T-helper 9 cell (primary cell): ENCODE results near the gene EN2.

Experiments
- DNase-seq: peaks from one replicate; pipeline ENCODE4 v3.0.0-alpha.2; 2020

The EN2 gene

DNA sequence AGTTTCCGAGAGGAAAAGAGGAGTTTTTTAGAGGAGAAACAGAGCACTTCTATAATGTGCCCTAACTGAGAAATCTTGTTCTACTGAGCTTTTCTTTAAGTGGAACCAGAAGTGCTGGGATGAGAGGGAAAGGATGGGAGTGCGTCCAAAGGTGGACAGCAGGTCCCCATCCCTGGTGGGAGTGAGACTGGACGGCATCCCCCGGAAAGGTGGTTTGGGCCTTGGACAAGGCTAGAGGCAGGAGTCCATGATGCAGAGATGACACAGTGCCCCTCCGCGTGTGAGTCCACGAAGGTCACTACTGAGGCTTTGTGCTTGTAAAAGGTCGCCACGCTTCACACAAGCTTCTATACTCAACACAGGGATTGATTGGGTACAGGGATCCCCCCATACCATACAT, 6.1 kb upstream of the EN2 start:
- no peak for DNase-seq

DNA sequence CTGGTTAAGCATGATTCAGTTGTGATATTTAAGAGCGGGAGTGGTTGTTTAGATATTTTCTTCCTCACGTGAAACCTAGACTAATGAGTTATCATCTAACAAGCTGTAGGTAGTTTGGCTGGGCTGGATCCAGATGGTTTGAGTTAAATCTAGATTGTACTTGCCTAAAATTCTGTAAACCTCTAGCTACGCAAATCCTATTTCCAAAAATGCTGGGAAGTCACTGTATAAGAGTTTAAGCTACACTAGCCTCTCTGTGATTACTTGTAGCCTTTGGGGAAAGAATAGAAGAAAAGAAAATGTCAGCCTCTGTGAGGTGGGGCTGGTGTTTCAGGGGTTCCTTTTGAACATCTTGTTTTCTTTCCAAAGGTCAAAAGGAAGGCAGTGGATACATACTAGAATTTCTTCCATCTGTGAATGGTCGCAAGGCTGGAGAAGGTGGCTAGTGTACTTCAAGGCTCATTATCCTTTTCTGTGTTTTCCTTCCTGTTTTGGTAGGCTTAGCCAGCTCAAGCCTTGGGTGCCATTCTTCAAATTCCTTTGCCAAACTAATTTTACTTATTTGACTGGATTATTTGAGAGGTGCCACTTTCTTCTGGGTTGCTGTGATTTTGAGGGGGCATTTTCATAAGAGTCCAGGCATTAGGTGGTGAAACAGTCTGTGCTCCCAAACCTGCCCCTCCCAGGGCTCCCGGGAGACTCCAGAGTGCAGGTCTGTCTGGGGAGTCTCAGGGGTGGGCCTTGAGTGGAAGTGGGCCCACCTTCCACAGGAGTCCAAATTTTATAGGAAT, 5.2 kb upstream of the EN2 start:
- DNase-seq, result no peak

DNA sequence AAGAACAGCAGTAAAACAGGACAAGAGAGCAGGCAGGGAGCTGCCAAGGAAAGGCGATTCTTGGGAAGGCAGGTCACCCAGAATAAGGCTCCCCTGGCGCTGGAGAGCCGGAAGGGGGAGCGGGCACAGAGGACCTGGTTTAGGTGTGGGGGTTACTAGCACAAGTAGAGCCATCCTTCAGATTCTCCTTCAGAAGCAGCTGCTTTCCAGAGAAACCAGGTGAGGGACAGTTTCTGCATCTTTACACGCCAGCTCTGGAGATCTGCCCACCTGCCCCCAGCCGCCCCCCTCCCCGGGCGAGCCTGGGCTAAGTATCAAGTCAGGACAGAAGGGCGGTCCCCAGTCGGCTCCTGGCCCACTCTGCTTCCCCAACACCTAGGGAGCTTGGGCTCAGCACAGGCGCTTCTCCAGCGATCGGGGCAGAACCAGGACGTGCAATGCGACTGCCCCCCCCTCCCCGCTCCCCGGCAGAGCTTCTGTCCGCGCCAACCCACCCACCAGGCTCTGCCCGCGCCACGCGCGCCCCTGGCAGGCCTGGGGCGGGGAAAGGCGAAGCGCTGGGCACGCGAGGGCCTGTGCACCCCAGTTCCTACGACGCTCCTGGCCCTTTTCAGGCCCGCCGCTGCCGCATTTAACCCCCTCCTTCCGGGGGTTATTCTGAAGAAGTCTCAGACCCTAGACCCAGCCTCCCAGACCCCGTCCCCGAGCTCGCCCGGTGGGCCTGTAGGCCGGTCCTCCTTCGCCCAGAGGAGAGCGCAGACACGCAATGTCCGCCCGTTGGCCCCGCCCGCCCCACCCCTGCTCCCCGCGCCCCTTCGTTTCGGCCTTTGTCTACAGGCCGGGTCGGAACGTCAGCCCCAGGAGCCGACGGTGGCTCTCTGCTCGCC, 4.4 kb upstream of the EN2 start:
- no peak for DNase-seq

DNA sequence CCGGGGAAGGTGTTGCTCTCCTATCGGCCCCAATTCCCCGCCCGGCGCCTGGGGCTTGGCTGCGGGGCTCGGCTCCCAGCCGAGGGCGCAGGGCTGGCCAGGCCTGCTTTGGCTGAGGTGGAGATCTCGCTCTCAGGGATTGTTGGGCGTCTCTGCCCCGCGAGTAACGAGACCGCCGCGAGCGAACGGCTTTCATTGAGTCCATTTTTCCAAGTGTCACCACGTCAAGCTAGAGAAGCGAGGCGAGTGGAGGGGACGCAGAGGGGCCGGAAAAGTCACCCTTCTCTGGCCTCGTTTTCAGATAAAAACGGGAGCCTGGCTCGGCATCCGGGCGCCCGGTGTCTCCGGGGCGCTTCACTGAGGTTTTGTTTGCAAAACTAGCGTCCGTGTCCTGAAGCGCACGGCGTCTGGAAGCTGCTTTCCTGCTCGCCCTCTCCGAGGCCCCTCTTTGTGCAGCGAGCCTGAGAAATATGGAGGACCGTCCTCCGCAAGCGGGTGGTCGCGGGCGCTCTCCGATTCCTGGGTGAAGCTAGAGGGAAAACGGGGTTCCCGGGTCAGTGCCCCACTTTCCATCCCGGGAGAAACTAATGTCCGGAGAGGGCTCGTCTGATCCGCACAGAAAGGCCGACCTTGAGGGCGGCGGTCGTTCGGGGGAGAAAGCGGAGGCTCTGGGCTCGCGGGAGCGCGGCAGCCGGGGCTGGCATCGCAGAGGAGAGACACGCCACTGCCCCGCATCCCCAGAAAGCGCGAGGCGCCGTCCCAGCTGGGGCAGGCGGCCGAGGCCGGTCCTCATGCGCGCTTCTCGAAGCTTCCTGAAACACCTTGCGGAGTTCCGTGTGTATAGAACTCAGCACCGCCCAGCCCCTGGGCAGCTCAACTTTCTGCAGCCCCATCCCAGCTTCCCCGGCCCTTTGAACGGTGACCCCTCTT, 3.5 kb upstream of the EN2 start:
- no peak for DNase-seq

DNA sequence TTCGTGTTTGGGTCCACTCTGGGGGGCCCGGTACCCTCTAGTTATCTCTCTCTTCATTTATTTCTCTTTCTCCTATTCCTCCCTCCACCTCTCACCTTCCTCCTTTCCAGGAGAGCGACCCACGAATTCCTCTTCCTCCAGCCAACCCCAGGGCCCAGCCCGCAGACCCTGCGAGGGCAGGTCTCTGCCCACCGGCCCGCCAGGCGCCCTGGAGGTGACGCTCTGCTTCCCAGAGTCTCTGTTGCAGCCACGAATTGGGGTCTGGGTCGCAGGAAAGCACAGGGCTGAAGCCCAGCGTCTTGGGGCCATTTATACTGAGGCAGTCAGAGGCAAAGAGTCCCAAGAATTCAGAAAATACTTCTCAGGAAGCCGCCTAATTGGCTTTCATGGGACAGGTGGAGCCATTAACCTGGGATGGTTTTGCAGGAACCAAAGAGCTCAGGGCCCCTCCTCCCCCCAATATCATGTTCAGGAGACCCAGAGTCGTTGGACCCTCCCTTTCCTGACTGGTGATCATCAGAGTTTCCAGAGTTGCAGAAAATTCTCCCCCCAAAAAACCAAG, 2.7 kb upstream of the EN2 start:
- no peak for DNase-seq

DNA sequence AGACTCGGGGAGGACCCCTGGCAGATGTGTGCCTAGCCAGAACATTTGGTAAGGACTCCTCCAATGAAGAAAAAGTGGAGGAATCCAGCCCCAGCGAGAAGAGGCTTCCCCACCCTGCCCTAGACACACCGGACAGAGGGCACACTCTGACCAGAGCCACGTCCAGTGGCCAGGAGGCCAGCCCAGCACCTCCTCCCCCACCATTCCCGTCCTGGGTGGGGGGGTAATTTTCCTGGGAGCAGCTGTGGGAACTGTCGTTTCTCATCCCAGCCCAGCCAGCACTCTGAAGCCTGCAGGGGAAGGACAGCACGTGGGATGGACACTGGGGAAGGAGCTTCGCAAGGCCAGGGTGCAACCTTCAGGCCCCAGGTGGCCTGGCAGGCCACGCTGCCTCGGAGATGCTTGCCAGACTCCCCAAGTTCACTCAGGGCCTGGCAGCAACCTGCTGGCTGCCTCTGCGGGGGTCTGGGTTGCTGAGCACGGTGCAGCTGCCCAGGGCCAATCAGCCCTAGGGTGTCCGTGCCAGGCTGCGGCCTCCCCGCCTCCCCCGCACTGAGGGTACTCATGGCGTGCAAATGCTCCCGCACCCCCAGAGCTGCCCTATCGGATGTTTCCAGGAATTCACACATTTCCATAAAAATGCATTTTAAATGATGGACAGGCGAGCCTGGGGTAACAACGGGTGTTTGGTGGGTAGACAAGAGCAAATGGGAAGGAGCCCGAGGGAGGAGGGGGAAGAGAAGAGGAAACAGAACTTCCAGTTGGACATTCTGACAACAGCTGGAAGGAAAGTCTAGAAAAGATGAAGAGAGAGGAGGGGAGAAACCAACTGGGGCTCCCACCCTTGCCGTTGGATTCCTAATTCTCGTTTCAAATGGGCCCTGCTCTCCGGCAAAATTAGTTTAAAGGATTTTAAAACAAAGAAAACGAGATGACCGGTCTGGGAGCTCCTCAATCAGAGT, 1.9 kb upstream of the EN2 start:
- DNase-seq, result no peak

DNA sequence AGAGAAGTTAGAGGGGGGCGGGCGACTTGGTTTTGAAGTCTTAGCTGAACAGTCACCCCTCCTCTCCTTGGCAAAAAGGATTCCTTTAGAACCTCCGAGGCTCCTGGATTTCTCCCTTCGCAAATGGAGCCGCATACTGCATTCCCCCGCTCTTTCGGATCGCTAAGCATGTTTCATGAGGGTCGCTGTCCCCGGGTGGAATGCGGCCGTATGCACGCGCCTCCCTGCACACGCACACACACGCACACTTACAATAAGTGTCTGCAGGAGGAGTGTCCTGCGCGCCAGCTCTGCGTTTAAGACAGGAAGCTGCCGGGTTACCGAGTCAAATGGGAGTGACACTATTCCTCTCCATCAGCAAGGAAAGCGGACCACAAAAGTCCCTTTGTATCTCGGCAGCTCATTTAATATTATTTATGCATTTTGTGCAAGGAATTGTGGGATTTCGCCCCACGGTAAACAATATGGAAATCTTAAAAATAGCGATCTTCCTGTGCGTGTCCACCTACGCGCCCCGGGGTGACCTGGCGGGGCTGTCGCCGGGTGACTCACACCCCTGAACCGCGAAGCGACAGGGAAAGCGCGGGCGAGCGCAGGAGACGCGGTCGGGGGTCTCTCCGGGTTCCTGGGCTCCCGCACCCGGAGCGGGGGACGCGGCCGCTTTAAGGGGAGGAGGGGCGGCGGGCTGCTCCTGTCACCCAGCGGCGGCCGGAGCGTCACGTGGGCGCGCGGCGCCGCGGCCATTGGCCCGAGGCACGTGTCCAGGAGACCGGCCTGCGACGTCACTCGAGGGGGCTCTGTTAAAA, 988 bp upstream of the EN2 start:
- DNase-seq, result no peak

DNA sequence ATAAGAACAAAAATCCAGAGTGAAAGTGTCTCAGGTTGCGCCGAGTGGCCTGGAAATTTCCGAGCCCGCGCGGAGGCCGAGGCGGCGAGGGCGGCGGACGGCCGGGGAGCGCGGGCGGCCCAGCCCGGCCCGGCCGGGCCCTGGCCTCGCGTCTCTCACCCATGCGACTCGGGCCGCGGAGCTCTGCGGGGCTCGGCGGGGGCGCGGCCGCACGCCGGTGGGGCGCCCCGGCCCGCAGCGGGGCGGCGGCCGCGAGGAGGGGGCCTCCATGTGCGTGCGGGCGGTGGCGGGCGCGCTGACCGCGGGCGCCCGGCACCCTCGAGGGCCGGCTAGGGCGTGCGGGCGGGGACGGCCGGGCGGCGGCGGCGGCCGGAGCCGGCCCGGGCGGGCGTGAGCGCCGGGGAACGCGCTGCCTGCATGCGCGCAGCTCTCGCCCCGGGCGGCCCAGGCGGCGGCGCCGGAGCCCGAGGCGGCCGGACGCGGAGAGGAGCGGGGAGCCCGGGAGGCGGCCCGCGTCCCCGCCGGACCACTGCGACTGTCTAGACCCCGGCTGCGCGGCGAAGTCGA, 302 bp upstream of the EN2 start:
- no peak for DNase-seq

DNA sequence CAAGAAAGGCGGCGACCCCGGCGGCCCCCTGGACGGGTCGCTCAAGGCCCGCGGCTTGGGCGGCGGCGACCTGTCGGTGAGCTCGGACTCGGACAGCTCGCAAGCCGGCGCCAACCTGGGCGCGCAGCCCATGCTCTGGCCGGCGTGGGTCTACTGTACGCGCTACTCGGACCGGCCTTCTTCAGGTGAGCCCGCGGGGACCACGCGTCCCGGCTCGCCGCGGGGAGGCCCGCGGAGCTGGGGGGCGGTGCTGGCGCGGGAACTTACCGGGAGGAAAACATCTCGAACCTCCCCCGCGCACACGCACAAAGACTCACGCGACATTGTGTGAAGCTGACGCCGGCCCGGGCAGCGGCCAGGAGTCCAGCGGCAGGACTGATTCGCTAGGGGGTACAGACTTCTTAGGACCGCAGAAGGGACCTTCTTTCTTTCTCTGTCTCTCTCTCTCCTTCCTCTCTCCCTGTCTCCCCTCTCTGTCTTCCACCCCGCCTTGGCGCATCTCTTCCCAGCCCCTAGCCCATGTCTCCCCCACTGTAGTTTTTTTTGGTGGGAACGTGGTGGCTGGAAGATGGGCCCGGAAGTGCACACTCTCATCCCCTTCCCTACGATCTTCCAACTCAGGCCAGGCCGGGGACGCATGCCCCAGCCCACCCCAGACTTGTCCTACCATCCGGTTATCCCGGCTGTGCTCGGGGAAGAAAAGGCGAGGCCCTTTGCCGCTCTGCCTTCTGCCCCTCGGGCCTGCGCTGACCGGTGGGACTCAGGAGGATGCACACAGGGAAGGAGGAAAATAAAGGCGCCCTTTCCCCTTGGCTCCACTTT, 1.2 kb downstream of the EN2 start:
- DNase-seq, result no peak

DNA sequence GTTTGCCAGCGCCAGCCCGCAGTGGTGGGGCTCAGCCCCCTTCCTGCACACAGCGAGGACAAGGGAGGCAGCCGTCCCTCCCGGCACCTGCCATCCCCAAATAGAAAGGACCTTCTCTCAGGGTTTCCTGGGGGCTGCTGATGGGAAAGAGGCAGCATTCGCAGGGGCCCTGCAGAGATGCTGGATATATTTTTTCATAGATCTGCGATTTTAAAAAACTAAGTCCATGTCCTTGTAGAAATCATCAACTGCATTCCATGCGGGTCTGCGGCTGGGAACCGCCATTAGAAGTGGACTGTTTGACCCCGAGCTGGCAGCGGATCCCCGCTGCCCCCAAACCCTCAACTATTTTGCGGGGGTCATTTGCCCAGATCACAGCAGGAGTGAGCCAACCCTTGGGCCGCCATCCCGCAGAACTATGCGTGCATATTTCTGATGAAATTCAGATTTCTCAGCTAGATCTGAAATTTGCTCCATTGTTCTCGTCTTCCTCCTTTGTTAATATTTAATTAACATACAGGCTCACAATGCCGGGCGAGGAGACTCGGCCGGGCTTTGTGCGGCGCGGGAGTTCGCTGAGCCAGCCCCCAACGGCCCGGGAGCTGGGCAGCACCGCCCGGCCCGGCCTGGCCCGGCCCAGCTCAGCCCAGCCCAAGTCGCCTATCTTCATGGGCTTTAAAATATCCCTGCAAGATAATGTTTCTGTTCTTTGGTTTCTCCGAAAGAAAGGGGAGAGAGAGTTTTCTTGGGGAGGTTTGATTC, 2.0 kb downstream of the EN2 start:
- no peak for DNase-seq

DNA sequence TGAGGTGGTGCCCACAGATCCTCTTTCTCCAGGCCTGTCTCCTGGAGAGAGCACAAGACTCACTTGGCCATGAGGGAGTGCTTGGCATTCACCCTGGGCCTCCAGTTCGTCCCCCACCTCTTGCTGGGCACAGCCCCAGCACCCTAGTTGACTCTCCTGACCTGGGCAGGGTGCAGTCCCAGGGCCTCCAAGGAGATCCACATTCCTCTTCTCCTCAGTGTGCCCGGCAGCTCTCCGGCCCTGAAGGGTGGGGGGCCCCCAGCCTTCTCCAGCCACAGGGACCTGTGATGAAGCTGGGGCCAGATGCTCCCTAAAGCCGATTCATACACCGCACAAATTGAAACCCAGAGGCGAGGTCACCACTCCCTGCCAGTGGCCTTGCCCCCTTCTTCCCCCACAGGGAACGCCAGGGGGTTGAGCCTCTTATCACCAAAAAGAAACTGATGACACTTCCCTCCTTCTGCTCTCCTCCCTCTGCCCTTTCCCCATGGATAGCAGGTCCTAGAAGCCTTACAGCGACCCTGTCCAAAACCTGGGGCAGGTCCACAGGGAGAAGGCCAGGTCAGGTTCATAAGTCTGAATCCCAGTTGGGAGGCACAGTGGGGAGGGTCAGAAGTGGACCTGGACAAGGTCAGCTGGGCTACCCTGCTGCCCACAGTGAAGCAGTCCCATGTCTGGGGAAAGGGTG, 3.1 kb downstream of the EN2 start:
- DNase-seq, result no peak

DNA sequence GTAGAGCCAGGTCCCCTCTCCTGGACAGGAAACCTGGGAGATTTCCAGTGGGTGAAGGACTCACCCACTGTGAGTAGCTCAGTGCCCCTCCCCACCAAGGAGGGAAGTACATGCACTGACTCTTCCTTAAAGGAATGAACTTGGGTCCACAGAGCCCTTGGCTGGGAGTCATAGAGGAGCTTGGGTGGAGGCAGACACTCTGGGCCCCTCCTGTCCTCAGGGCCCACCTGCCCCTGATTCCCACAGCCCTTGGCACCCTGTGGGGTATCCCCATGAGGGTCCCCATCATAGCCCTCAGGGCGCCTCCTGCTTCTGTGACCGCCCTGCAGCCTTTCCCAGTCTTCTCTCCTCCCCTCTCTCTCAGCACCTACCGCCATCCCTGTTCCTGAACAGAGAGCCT, 3.7 kb downstream of the EN2 start:
- DNase-seq, result no peak

DNA sequence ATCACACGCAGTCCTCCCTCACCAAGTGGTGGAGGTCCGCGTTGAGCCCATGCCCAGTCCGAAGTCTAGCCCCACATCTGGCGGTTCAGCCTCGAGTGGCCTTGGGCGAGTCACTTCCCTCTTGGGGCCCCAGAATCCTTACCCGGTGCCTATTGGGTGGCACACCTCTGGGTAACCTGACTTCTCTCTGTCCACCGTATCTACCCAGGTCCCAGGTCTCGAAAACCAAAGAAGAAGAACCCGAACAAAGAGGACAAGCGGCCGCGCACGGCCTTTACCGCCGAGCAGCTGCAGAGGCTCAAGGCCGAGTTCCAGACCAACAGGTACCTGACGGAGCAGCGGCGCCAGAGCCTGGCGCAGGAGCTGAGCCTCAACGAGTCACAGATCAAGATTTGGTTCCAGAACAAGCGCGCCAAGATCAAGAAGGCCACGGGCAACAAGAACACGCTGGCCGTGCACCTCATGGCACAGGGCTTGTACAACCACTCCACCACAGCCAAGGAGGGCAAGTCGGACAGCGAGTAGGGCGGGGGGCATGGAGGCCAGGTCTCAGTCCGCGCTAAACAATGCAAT, 4.3 kb downstream of the EN2 start:
- DNase-seq, result no peak

DNA sequence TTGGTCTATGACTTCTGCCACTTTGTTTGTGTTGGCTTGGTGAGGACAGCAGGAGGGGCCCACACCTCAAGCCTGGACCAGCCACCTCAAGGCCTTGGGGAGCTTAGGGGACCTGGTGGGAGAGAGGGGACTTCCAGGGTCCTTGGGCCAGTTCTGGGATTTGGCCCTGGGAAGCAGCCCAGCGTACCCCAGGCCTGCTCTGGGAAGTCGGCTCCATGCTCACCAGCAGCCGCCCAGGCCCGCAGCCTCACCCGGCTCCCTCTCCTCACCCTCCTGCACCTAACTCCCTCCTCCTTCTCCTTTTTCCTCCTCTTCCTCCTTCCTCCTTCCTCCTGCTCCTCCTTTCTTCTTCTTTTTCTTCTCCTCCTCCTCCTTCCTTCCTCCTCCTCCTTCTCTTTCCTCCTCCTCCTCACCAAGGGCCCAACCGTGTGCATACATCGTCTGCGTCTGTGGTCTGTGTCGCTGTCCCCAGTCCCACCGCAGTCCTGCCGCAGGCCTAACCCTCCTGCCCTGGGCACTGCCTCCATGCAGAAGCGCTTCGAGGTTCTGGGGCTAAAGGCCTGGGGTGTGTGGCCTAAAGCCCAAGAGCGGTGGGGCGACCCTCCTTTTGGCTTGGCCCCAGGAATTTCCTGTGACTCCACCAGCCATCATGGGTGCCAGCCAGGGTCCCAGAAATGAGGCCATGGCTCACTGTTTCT, 5.3 kb downstream of the EN2 start:
- DNase-seq, result no peak

DNA sequence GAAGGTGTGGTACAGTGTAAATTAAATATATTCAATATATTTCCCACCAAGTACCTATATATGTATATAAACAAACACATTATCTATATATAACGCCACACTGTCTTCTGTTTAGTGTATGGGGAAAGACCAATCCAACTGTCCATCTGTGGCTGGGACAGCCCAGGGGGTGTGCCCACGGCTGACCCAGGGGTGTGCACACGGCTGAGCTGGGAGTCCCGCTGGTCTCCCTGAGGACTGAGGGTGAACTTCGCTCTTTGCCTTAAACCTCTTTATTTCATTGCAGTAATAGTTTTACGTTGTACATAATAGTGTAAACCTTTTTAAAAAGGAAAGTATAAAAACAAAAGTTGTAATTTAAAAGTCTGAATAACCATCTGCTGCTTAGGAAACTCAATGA, 6.3 kb downstream of the EN2 start:
- DNase-seq, result no peak

DNA sequence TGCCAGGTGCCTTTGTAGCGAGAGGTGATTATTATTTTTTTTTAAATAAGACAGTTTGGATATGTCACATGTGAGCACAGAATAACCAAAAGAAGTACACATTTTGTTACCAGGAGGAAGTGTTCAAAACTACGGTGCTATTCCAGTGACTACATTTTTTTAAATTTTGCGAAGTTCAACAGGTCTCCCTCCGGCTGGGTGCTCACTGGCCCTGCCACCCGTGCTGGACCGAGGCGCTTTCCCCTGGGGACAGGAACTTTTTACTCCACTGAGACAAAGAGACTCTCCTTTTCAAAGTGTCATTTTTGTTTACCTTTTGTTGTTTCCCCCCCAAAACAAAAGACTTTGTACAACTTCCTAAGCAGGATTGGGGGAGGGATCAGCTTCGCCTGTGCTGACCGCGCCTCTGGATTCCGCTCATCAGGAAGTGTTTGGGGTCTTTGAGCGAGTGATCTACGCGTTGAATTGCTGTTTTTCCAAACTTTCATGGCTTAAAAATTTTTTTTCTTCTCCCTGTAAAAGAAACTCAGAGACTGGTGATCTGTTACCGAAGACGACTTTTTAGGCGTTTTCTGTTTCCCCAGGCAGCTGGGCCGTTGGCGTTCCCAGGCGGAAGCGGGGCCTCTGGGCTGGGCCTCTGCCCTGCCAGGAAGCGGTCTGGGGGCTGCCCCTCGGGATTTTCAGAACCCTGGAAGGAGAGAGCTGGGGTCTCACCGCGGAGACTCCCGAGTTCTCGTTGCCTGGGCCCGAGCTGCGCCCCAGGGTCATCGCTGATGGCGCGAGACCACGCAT, 7.2 kb downstream of the EN2 start:
- no peak for DNase-seq
